B cell (primary cell): ENCODE results near the gene RNF111. TPM values are rescaled to one million over a fixed set of nuclear protein-coding genes. Genes with fewer than 3 reads are reported as not detected.

ENCODE experiments used
- ATAC-seq: fragments of 200-7000 bp; cut with Tn5 transposase; one replicate; pipeline ENCODE4 v1.10.0; 2021; ENCODE audit warnings: low read depth, mild to moderate bottlenecking, moderate number of reproducible peaks, moderate library complexity
- CTCF ChIA-PET: fragments of 350-600 bp; sonication (Branson Sonifier 250); formaldehyde crosslinking; loops from one replicate; lab custom pipeline; 2021; ENCODE audit warnings: antibody characterized with exemption, inconsistent platforms; lab: Charles Lee
- POLR2A ChIA-PET: fragments of 350-600 bp; sonication (Branson Sonifier 250); formaldehyde crosslinking; loops from one replicate; lab custom pipeline; 2021; ENCODE audit warnings: antibody characterized with exemption; lab: Charles Lee
- DNase-seq: peaks from one replicate; pipeline ENCODE4 v3.0.0; 2013
- H2AFZ ChIP-seq: 2 replicates; pipeline ENCODE4 v1.6.1; 2012; ENCODE audit warnings: mild to moderate bottlenecking, low read depth, low read length; ENCODE audit not compliant: insufficient read depth, poor library complexity, severe bottlenecking
- H3K27ac ChIP-seq, 2 donors: 1 replicate in 1 of 2; 2 replicates in 1 of 2; pipeline ENCODE4 v1.5.1; 2012 to 2013; ENCODE audit warnings: low read length in 2 of 2, mild to moderate bottlenecking in 2 of 2, moderate library complexity in 1 of 2
- H3K27me3 ChIP-seq, 4 experiments: fragments of 200-600 bp in 1 of 4; sonication (generic) in 1 of 4; replicated peaks in 1 of 4; 1 replicate in 2 of 4; 2 replicates in 2 of 4; pipeline versions ENCODE4 v1.6.1 to v1.7.0; 2013 to 2016; ENCODE audit warnings: low read length in 3 of 4, mild to moderate bottlenecking in 2 of 4, mixed read lengths in 1 of 4, moderate library complexity in 1 of 4; ENCODE audit not compliant: insufficient read depth in 4 of 4, control insufficient read depth in 3 of 4; ENCODE audit errors: control extremely low read depth in 1 of 4
- H3K36me3 ChIP-seq, 2 experiments: replicated peaks in 1 of 2; 1 replicate in 1 of 2; 2 replicates in 1 of 2; pipeline versions ENCODE4 v1.6.1 to v1.7.1; 2013; ENCODE audit warnings: low read length in 1 of 2; ENCODE audit not compliant: insufficient read depth in 2 of 2, control insufficient read depth in 1 of 2; ENCODE audit errors: control extremely low read depth in 1 of 2, extremely low read depth in 1 of 2
- H3K4me1 ChIP-seq, 2 donors: fragments of 200-600 bp in 1 of 2; sonication (generic) in 1 of 2; 1 replicate in 1 of 2; 2 replicates in 1 of 2; pipeline versions ENCODE4 v1.5.1 to v1.6.1; 2013 to 2017; ENCODE audit warnings: low read length in 2 of 2; ENCODE audit not compliant: control insufficient read depth in 2 of 2, insufficient read depth in 2 of 2
- H3K4me2 ChIP-seq: replicated peaks from 2 replicates; pipeline ENCODE3; 2012; ENCODE audit warnings: mild to moderate bottlenecking, low read depth, low read length; ENCODE audit not compliant: poor library complexity, severe bottlenecking
- H3K4me3 ChIP-seq, 5 experiments: fragments of 200-600 bp in 1 of 5; sonication (generic) in 1 of 5; 1 replicate in 3 of 5; 2 replicates in 2 of 5; pipeline versions ENCODE4 v1.5.1 to v1.7.0; 2011 to 2016; ENCODE audit warnings: low read length in 4 of 5, mild to moderate bottlenecking in 4 of 5, low read depth in 2 of 5, control low read depth in 1 of 5, moderate library complexity in 1 of 5; ENCODE audit not compliant: insufficient read depth in 1 of 5; ENCODE audit errors: control extremely low read depth in 1 of 5, extremely low read depth in 1 of 5
- H3K79me2 ChIP-seq: fragments of 200-600 bp; sonication (generic); one replicate; pipeline ENCODE4 v1.6.0; 2016; ENCODE audit warnings: low read length; ENCODE audit not compliant: control insufficient read depth, insufficient read depth
- H3K9ac ChIP-seq: fragments of 200-600 bp; sonication (generic); 2 replicates; pipeline ENCODE4 v1.6.1; 2017; ENCODE audit warnings: mild to moderate bottlenecking, low read length, moderate library complexity
- H3K9me3 ChIP-seq, 3 donors: one replicate each; pipeline versions ENCODE4 v1.6.1 to v1.7.1; 2013; ENCODE audit warnings: low read length in 2 of 3; ENCODE audit not compliant: control insufficient read depth in 2 of 3, insufficient read depth in 1 of 3; ENCODE audit errors: control extremely low read depth in 1 of 3
- H4K20me1 ChIP-seq: 2 replicates; pipeline ENCODE4 v1.6.0; 2012; ENCODE audit warnings: mild to moderate bottlenecking, low read length; ENCODE audit not compliant: insufficient read depth, control insufficient read depth, poor library complexity, severe bottlenecking
- H3K27ac Mint-ChIP-seq: one replicate; pipeline ENCODE4 v1.8.0; 2021; ENCODE audit warnings: mixed read lengths
- H3K27me3 Mint-ChIP-seq: one replicate; pipeline ENCODE4 v1.8.0; 2021; ENCODE audit warnings: mixed read lengths
- H3K4me1 Mint-ChIP-seq: one replicate; pipeline ENCODE4 v1.8.0; 2021; ENCODE audit warnings: mixed read lengths
- H3K4me3 Mint-ChIP-seq: one replicate; pipeline ENCODE4 v1.8.0; 2021; ENCODE audit warnings: mixed read lengths
- H3K9me3 Mint-ChIP-seq: one replicate; pipeline ENCODE4 v1.8.0; 2022; ENCODE audit warnings: mixed read lengths; ENCODE audit not compliant: insufficient read depth
- EZH2 ChIP-seq: IDR thresholded peaks from 2 replicates; pipeline ENCODE4 v1.6.1; 2012; ENCODE audit warnings: borderline replicate concordance, low read depth, mild to moderate bottlenecking, moderate library complexity, low read length; ENCODE audit not compliant: insufficient read depth, poor library complexity, severe bottlenecking
- WGBS: methylation state at CpG from one replicate; pipeline ENCODE4 v1.1.5; 2013; ENCODE audit warnings: missing lambda C conversion rate; ENCODE audit not compliant: insufficient coverage; 5-methylcytosine and 5-hydroxymethylcytosine counted together
- intact Hi-C: fragments of 100-400 bp; cut with micrococcal nuclease; formaldehyde crosslinking; loops from one replicate; pipeline ENCODE4 v1.10.0; 2022
- polyA plus RNA-seq: library from polyadenylated mRNA; depleted of rRNA; stranded (reverse); fragments of >200 nt; gene quantifications from 2 replicates; pipeline ENCODE4 v1.2.3, GENCODE V29; 2012
- total RNA-seq, 2 donors: library from RNA; stranded (reverse); fragments of 120-200 nt in 1 of 2; gene quantifications; 1 replicate in 1 of 2; 2 replicates in 1 of 2; pipeline versions ENCODE4 v1.2.3 to v1.2.4, GENCODE V29; 2013 to 2022
- TF ChIP-seq, protein P1 (sequence below): fragments of 200-600 bp; IDR thresholded peaks from one replicate; pipeline ENCODE4 v1.8.0; 2022; ENCODE audit warnings: antibody characterized with exemption, mild to moderate bottlenecking

Gene RNF111
- total and polyA plus RNA-seq, 2 donors (not counting 1 experiment from before 2014, with no cell fraction given): 24.9 to 72.3 TPM

- Histone ChIP-seq H3K4me2 (no peak overlapping the region), H4K20me1 (no peaks in the 10 kb centered on the region), H3K27me3 (no peaks in the 10 kb centered on the region), H3K4me3 (no peak overlapping the region), H3K79me2 (no peaks in the 10 kb centered on the region), H2AFZ (no peak overlapping the region), H3K9me3 (peaks cover 0 to 2% (median 0%) of the 10 kb centered on the region in 3 donors), H3K36me3 (peaks cover 7 to 62% of the 10 kb centered on the region in 2 experiments), H3K27ac (no peak overlapping the region), H3K4me1 (no peaks in the 10 kb centered on the region), H3K9ac (no peak overlapping the region)
- no peaks in the 10 kb centered on the region for H3K9me3 Mint-ChIP-seq
- ChIA-PET CTCF (interaction anchor here (1.7 kb wide), 1 partner anchor 432 kb away, joined by 5 read pairs; no protein-coding TSS in a partner anchor), POLR2A (no interaction called here)
- intact Hi-C loops: no loop called here
- no peak overlapping the region for H3K4me3 Mint-ChIP-seq
- no peak for TF ChIP-seq EZH2
- TF ChIP-seq, protein P1, sequence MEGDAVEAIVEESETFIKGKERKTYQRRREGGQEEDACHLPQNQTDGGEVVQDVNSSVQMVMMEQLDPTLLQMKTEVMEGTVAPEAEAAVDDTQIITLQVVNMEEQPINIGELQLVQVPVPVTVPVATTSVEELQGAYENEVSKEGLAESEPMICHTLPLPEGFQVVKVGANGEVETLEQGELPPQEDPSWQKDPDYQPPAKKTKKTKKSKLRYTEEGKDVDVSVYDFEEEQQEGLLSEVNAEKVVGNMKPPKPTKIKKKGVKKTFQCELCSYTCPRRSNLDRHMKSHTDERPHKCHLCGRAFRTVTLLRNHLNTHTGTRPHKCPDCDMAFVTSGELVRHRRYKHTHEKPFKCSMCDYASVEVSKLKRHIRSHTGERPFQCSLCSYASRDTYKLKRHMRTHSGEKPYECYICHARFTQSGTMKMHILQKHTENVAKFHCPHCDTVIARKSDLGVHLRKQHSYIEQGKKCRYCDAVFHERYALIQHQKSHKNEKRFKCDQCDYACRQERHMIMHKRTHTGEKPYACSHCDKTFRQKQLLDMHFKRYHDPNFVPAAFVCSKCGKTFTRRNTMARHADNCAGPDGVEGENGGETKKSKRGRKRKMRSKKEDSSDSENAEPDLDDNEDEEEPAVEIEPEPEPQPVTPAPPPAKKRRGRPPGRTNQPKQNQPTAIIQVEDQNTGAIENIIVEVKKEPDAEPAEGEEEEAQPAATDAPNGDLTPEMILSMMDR: no peak
- H3K4me1 Mint-ChIP-seq: no peaks in the 10 kb centered on the region
- DNase-seq (no peak), ATAC-seq (no peak)
- no peaks in the 10 kb centered on the region for H3K27me3 Mint-ChIP-seq
- WGBS: 95% methylated on average over 3 of the region's 3 CpGs
- no peak overlapping the region for H3K27ac Mint-ChIP-seq
Measured at GRCh38 chr15:59096429-59096828, 109.0 kb downstream of the RNF111 start.

- H3K36me3 ChIP-seq: peaks cover 2 to 38% of the 10 kb centered on the region in 2 experiments
- H3K4me1 ChIP-seq: peaks cover under 1 to 1% of the 10 kb centered on the region in 2 donors
- no peaks in the 10 kb centered on the region for H4K20me1 ChIP-seq
- DNase-seq: no peak
- no peak overlapping the region for H3K27ac Mint-ChIP-seq
- no peaks in the 10 kb centered on the region for H3K79me2 ChIP-seq
- no peak overlapping the region for H3K4me2 ChIP-seq
- no peaks in the 10 kb centered on the region for H3K9me3 Mint-ChIP-seq
- H3K4me3 ChIP-seq: no peak overlapping the region
- no peak overlapping the region for H3K9ac ChIP-seq
- ChIA-PET POLR2A (no interaction called here), CTCF (no interaction called here)
- no peak for ATAC-seq
- no peaks in the 10 kb centered on the region for H3K27me3 ChIP-seq
- peaks cover 2% of the 10 kb centered on the region for H3K4me1 Mint-ChIP-seq
- H2AFZ ChIP-seq: no peak overlapping the region
- no peak overlapping the region for H3K27ac ChIP-seq
- WGBS: no CpG with 5 or more reads among the region's 2 CpGs
- no peak overlapping the region for H3K4me3 Mint-ChIP-seq
- intact Hi-C loops: no loop called here
- peaks cover 0 to 2% (median 0%) of the 10 kb centered on the region in 3 donors for H3K9me3 ChIP-seq
- no peaks in the 10 kb centered on the region for H3K27me3 Mint-ChIP-seq
- TF ChIP-seq, protein P1: no peak
- no peak for TF ChIP-seq EZH2
Measured at GRCh38 chr15:59099162-59099685, 111.8 kb downstream of the RNF111 start.
